GM18511 (cell line): Measurements from ENCODE around the gene SPI1.
"Not testable (repeated sequence)": the region's sequence is repeated elsewhere in the genome, so short reads cannot be mapped to it uniquely, and the experiment has no call there.

ENCODE experiments used
- ATAC-seq: cut with Tn5 transposase; IDR thresholded peaks from one replicate; pipeline ENCODE4 v1.9.1; 2021; ENCODE audit warnings: mild to moderate bottlenecking, moderate library complexity; ENCODE audit not compliant: unreplicated experiment

The SPI1 gene

GRCh38 chr11:47342854-47343253 lies 35.5 kb downstream of the SPI1 start:
- ATAC-seq = no peak

- no peak for ATAC-seq
Measured at GRCh38 chr11:47342036-47342803, 36.1 kb downstream of the SPI1 start.

- ATAC-seq = no peak
Measured at GRCh38 chr11:47340980-47341775, 37.2 kb downstream of the SPI1 start.

GRCh38 chr11:47340010-47340409 lies 38.3 kb downstream of the SPI1 start:
- no peak for ATAC-seq

GRCh38 chr11:47338396-47339241 lies 39.7 kb downstream of the SPI1 start:
- ATAC-seq = no peak

- no peak for ATAC-seq
Measured at GRCh38 chr11:47337229-47337924, 41.0 kb downstream of the SPI1 start.

GRCh38 chr11:47336595-47336994 lies 41.8 kb downstream of the SPI1 start:
- no peak for ATAC-seq

- ATAC-seq = no peak
Measured at GRCh38 chr11:47335733-47336132, 42.6 kb downstream of the SPI1 start.

GRCh38 chr11:47334699-47335411 lies 43.5 kb downstream of the SPI1 start:
- ATAC-seq = not testable (repeated sequence)

GRCh38 chr11:47333886-47334443 lies 44.4 kb downstream of the SPI1 start:
- ATAC-seq = no peak

GRCh38 chr11:47333526-47333845 lies 44.9 kb downstream of the SPI1 start:
- ATAC-seq = no peak

- no peak for ATAC-seq
Measured at GRCh38 chr11:47332791-47333525, 45.4 kb downstream of the SPI1 start.

- no peak for ATAC-seq
Measured at GRCh38 chr11:47332303-47332711, 46.0 kb downstream of the SPI1 start.

GRCh38 chr11:47331454-47332302 lies 46.7 kb downstream of the SPI1 start:
- ATAC-seq = no peak

- no peak for ATAC-seq
Measured at GRCh38 chr11:47329987-47330931, 48.1 kb downstream of the SPI1 start.

GRCh38 chr11:47329431-47329986 lies 48.8 kb downstream of the SPI1 start:
- ATAC-seq = no peak
